ENCODE measurements around the gene SYNGR4. TPM values are rescaled to one million over a fixed set of nuclear protein-coding genes. Genes with fewer than 3 reads are reported as not detected.
"Not testable (repeated sequence)": the region's sequence is repeated elsewhere in the genome, so short reads cannot be mapped to it uniquely, and the experiment has no call there.

Gene SYNGR4
- total RNA-seq = not detected
- polyA plus RNA-seq = not detected
- long read RNA-seq, donor 1 = 0 reads
- long read RNA-seq, donor 2 = 0 reads
- long read RNA-seq, donor 3 = 0 reads
- long read RNA-seq, donor 4 = 0 reads

GRCh38 chr19:48363810-48364597 is at the start of gene SYNGR4, which contains the start of gene TMEM143:
TSS of gene SYNGR4 (plus strand) at chr19:48364367. CDS start at chr19:48365843, 1,476 bp downstream.
TSS of gene TMEM143 (minus strand) at chr19:48363940. CDS start at chr19:48363920, 20 bp downstream.
- WGBS = under 1% methylated on average over 59 of the region's 59 CpGs
- intact Hi-C loops (cut with DNase I) = no loop called here
- H3K4me1 ChIP-seq (ENCODE audit: control insufficient read depth, insufficient read depth, low read length) = no peaks in the 10 kb centered on the region
- H3K9me3 ChIP-seq (ENCODE audit: control insufficient read depth, low read length) = no peaks in the 10 kb centered on the region
- peak; percentile 99 to 100 (median 100) for DNase-seq
- peak within 1 kb of the TSS; percentile 92 for H3K27ac ChIP-seq (ENCODE audit: low read length)
- peak; percentile 96 to 97 for ATAC-seq
- no peaks in the 10 kb centered on the region for H3K27me3 ChIP-seq (ENCODE audit: control insufficient read depth, insufficient read depth)
- peak within 1 kb of the TSS; percentile 65 for H3K4me3 ChIP-seq (ENCODE audit: low read length)

GRCh38 chr19:48315712-48316111 is 48.5 kb upstream of the SYNGR4 start:
- 76% methylated on average over 7 of the region's 7 CpGs for WGBS
- no peak overlapping the region for H3K4me3 ChIP-seq (ENCODE audit: low read length)
- intact Hi-C loops (cut with DNase I) = loop anchor here in 1 of 4 donors (10.0 kb wide), 1 partner anchor 269 kb away; no protein-coding TSS in a partner anchor
- no peak overlapping the region for H3K27ac ChIP-seq (ENCODE audit: low read length)
- no peak for DNase-seq
- H3K9me3 ChIP-seq (ENCODE audit: control insufficient read depth, low read length) = no peaks in the 10 kb centered on the region
- no peaks in the 10 kb centered on the region for H3K4me1 ChIP-seq (ENCODE audit: control insufficient read depth, insufficient read depth, low read length)
- no peaks in the 10 kb centered on the region for H3K27me3 ChIP-seq (ENCODE audit: control insufficient read depth, insufficient read depth)
- ATAC-seq = no peak

- ATAC-seq; H3K27me3 ChIP-seq (ENCODE audit: control insufficient read depth, insufficient read depth); H3K9me3 ChIP-seq (ENCODE audit: control insufficient read depth, low read length); H3K4me1 ChIP-seq (ENCODE audit: control insufficient read depth, insufficient read depth, low read length); H3K27ac ChIP-seq (ENCODE audit: low read length); H3K4me3 ChIP-seq (ENCODE audit: low read length): not testable (repeated sequence)
- peak in 1 of 3 donors; percentile 41 for DNase-seq
- 59% methylated on average over 9 of the region's 9 CpGs for WGBS
- intact Hi-C loops (cut with DNase I) = loop anchor here in 1 of 4 donors (10.0 kb wide), 1 partner anchor 267 kb away; no protein-coding TSS in a partner anchor
Measured at GRCh38 chr19:48317708-48317960, 46.5 kb upstream of the SYNGR4 start.

GRCh38 chr19:48318286-48318987 is 45.7 kb upstream of the SYNGR4 start:
- DNase-seq (no peak), ATAC-seq (no peak)
- intact Hi-C loops (cut with DNase I) = loop anchor here in 1 of 4 donors (10.0 kb wide), 1 partner anchor 266 kb away; no protein-coding TSS in a partner anchor
- H3K4me1 ChIP-seq (ENCODE audit: control insufficient read depth, insufficient read depth, low read length) = no peaks in the 10 kb centered on the region
- H3K4me3 ChIP-seq (ENCODE audit: low read length) = no peak overlapping the region
- H3K27ac ChIP-seq (ENCODE audit: low read length) = no peak overlapping the region
- 94% methylated on average over 21 of the region's 21 CpGs for WGBS
- no peaks in the 10 kb centered on the region for H3K9me3 ChIP-seq (ENCODE audit: control insufficient read depth, low read length)
- no peaks in the 10 kb centered on the region for H3K27me3 ChIP-seq (ENCODE audit: control insufficient read depth, insufficient read depth)

- 35% methylated on average over 16 of the region's 16 CpGs for WGBS
- intact Hi-C loops (cut with DNase I) = loop anchor here in 1 of 4 donors (10.0 kb wide), 1 partner anchor 265 kb away; no protein-coding TSS in a partner anchor
- no peaks in the 10 kb centered on the region for H3K4me1 ChIP-seq (ENCODE audit: control insufficient read depth, insufficient read depth, low read length)
Measured at GRCh38 chr19:48319647-48320541, 44.3 kb upstream of the SYNGR4 start.

GRCh38 chr19:48321372-48321621 is 42.9 kb upstream of the SYNGR4 start:
- H3K27me3 ChIP-seq (ENCODE audit: control insufficient read depth, insufficient read depth) = no peaks in the 10 kb centered on the region
- no peaks in the 10 kb centered on the region for H3K9me3 ChIP-seq (ENCODE audit: control insufficient read depth, low read length)
- peak overlapping the region; percentile 95 for H3K27ac ChIP-seq (ENCODE audit: low read length)
- intact Hi-C loops (cut with DNase I) = no loop called here
- peak; percentile 84 to 87 for ATAC-seq
- no peaks in the 10 kb centered on the region for H3K4me1 ChIP-seq (ENCODE audit: control insufficient read depth, insufficient read depth, low read length)
- WGBS = under 1% methylated on average over 22 of the region's 22 CpGs
- H3K4me3 ChIP-seq (ENCODE audit: low read length) = peak overlapping the region; percentile 45
- DNase-seq = peak; percentile 98 to 99 (median 99)

More at GRCh38 chr19:48319647-48320541, 44.3 kb upstream of the SYNGR4 start:
- H3K27ac ChIP-seq (ENCODE audit: low read length) = peak overlapping the region; percentile 13
- no peaks in the 10 kb centered on the region for H3K27me3 ChIP-seq (ENCODE audit: control insufficient read depth, insufficient read depth)
- ATAC-seq (peak; percentile 52 to 57), DNase-seq (peak; percentile 85 to 95 (median 94))
- H3K4me3 ChIP-seq (ENCODE audit: low read length) = no peak overlapping the region
- H3K9me3 ChIP-seq (ENCODE audit: control insufficient read depth, low read length) = no peaks in the 10 kb centered on the region

- Histone ChIP-seq H3K9me3 (ENCODE audit: control insufficient read depth, low read length) (no peaks in the 10 kb centered on the region), H3K4me3 (ENCODE audit: low read length) (peak overlapping the region; percentile 45), H3K27ac (ENCODE audit: low read length) (peak overlapping the region; percentile 95), H3K4me1 (ENCODE audit: control insufficient read depth, insufficient read depth, low read length) (no peaks in the 10 kb centered on the region), H3K27me3 (ENCODE audit: control insufficient read depth, insufficient read depth) (no peaks in the 10 kb centered on the region)
- ATAC-seq (peak; percentile 91 to 94), DNase-seq (peak; percentile 99 to 100 (median 100))
- intact Hi-C loops (cut with DNase I) = no loop called here
- 2% methylated on average over 63 of the region's 63 CpGs for WGBS
Measured at GRCh38 chr19:48321622-48322591, 42.3 kb upstream of the SYNGR4 start.

GRCh38 chr19:48325265-48325910 is 38.8 kb upstream of the SYNGR4 start, which contains the start of gene EMP3:
TSS of gene EMP3 (plus strand) at chr19:48325552. CDS start at chr19:48326845, 1,293 bp downstream.
- intact Hi-C loops (cut with DNase I) = no loop called here

GRCh38 chr19:48329167-48329891 is 34.8 kb upstream of the SYNGR4 start:
- intact Hi-C loops (cut with DNase I) = no loop called here
- DNase-seq (no peak), ATAC-seq (no peak)
- H3K9me3 ChIP-seq (ENCODE audit: control insufficient read depth, low read length) = no peaks in the 10 kb centered on the region
- no peaks in the 10 kb centered on the region for H3K4me1 ChIP-seq (ENCODE audit: control insufficient read depth, insufficient read depth, low read length)
- no peak overlapping the region for H3K4me3 ChIP-seq (ENCODE audit: low read length)
- no peaks in the 10 kb centered on the region for H3K27me3 ChIP-seq (ENCODE audit: control insufficient read depth, insufficient read depth)
- WGBS = 75% methylated on average over 15 of the region's 15 CpGs
- no peak overlapping the region for H3K27ac ChIP-seq (ENCODE audit: low read length)

More at GRCh38 chr19:48325265-48325910, 38.8 kb upstream of the SYNGR4 start, which contains the start of gene EMP3:
- Histone ChIP-seq H3K9me3 (ENCODE audit: control insufficient read depth, low read length) (no peaks in the 10 kb centered on the region), H3K4me1 (ENCODE audit: control insufficient read depth, insufficient read depth, low read length) (no peaks in the 10 kb centered on the region), H3K27ac (ENCODE audit: low read length) (peak within 1 kb of the TSS; percentile 86), H3K4me3 (ENCODE audit: low read length) (peak within 1 kb of the TSS; percentile 81), H3K27me3 (ENCODE audit: control insufficient read depth, insufficient read depth) (no peaks in the 10 kb centered on the region)
- WGBS = 2% methylated on average over 22 of the region's 22 CpGs
- peak; percentile 45 to 51 for ATAC-seq
- peak; percentile 85 to 93 (median 92) for DNase-seq
